CD14-positive monocyte (primary cell): ENCODE measurements around the gene TRPM8. TPM values are rescaled to one million over a fixed set of nuclear protein-coding genes. Genes with fewer than 3 reads are reported as not detected.

Source experiments
- DNase-seq, 3 donors: peaks; one replicate each; pipeline ENCODE4 v3.0.0-alpha.2; 2011 to 2022
- H2AFZ ChIP-seq: 2 replicates; pipeline ENCODE4 v1.6.0; 2012; ENCODE audit warnings: mild to moderate bottlenecking, low read depth, low read length, inconsistent platforms; ENCODE audit not compliant: insufficient read depth, poor library complexity, severe bottlenecking
- H3K27ac ChIP-seq, 2 donors: 1 replicate in 1 of 2; 2 replicates in 1 of 2; pipeline ENCODE4 v1.5.1; 2012 to 2013; ENCODE audit warnings: low read length in 2 of 2, control low read depth in 1 of 2, inconsistent platforms in 1 of 2, low read depth in 1 of 2, mild to moderate bottlenecking in 1 of 2
- H3K27me3 ChIP-seq, 2 donors: one replicate each; pipeline versions ENCODE4 v1.6.0 to v1.6.1; 2011 to 2013; ENCODE audit warnings: low read length in 2 of 2; ENCODE audit not compliant: control insufficient read depth in 2 of 2, insufficient read depth in 2 of 2
- H3K36me3 ChIP-seq, 2 donors: replicated peaks in 1 of 2; 1 replicate in 1 of 2; 2 replicates in 1 of 2; pipeline versions ENCODE4 v1.5.1 to v1.6.1; 2012 to 2013; ENCODE audit warnings: low read length in 2 of 2, control low read depth in 1 of 2, inconsistent platforms in 1 of 2, mild to moderate bottlenecking in 1 of 2; ENCODE audit not compliant: insufficient read depth in 2 of 2, control insufficient read depth in 1 of 2
- H3K4me1 ChIP-seq, 2 donors: 1 replicate in 1 of 2; 2 replicates in 1 of 2; pipeline versions ENCODE4 v1.5.1 to v1.6.1; 2012 to 2013; ENCODE audit warnings: low read length in 2 of 2, control low read depth in 1 of 2, inconsistent platforms in 1 of 2, mild to moderate bottlenecking in 1 of 2, moderate library complexity in 1 of 2; ENCODE audit not compliant: insufficient read depth in 2 of 2, control insufficient read depth in 1 of 2
- H3K4me2 ChIP-seq: replicated peaks from 2 replicates; pipeline ENCODE3; 2012; ENCODE audit warnings: low read length, moderate library complexity, mild to moderate bottlenecking; ENCODE audit not compliant: poor library complexity, severe bottlenecking; ENCODE audit errors: extremely low read depth
- H3K4me3 ChIP-seq, 3 experiments: fragments of 200-600 bp in 1 of 3; sonication (generic) in 1 of 3; replicated peaks in 1 of 3; 1 replicate in 2 of 3; 2 replicates in 1 of 3; pipeline ENCODE4 v1.5.1; 2011 to 2013; ENCODE audit warnings: low read length in 3 of 3, mild to moderate bottlenecking in 3 of 3, control low read depth in 2 of 3, low read depth in 2 of 3, inconsistent platforms in 1 of 3, moderate library complexity in 1 of 3
- H3K79me2 ChIP-seq: 2 replicates; pipeline ENCODE4 v1.6.0; 2012; ENCODE audit warnings: mild to moderate bottlenecking, control low read depth, inconsistent platforms, low read length, moderate library complexity; ENCODE audit not compliant: insufficient read depth
- H3K9ac ChIP-seq: 2 replicates; pipeline ENCODE4 v1.6.0; 2017; ENCODE audit warnings: low read length, mild to moderate bottlenecking; ENCODE audit not compliant: insufficient read depth, poor library complexity, severe bottlenecking
- H3K9me3 ChIP-seq, 2 donors: replicated peaks in 1 of 2; 1 replicate in 1 of 2; 2 replicates in 1 of 2; pipeline versions ENCODE4 v1.5.1 to v1.6.1; 2012 to 2013; ENCODE audit warnings: low read length in 2 of 2, control low read depth in 1 of 2; ENCODE audit not compliant: control insufficient read depth in 1 of 2, insufficient read depth in 1 of 2
- H4K20me1 ChIP-seq: 2 replicates; pipeline ENCODE4 v1.6.0; 2012; ENCODE audit warnings: mild to moderate bottlenecking, low read length, control low read depth, moderate library complexity; ENCODE audit not compliant: insufficient read depth
- H3K27ac Mint-ChIP-seq, 7 donors: one replicate each; pipeline ENCODE4 v1.8.0; 2020; ENCODE audit warnings: mild to moderate bottlenecking in 7 of 7, mixed read lengths in 7 of 7, moderate library complexity in 6 of 7, inconsistent platforms in 2 of 7
- H3K27me3 Mint-ChIP-seq, 3 donors: one replicate each; pipeline ENCODE4 v1.8.0; 2021 to 2022; ENCODE audit warnings: low read depth in 3 of 3, mild to moderate bottlenecking in 3 of 3, mixed read lengths in 3 of 3, moderate library complexity in 3 of 3, inconsistent platforms in 1 of 3
- H3K36me3 Mint-ChIP-seq, 2 donors: one replicate each; pipeline ENCODE4 v1.8.0; 2020; ENCODE audit warnings: mixed read lengths in 2 of 2, inconsistent platforms in 1 of 2, mild to moderate bottlenecking in 1 of 2
- H3K4me1 Mint-ChIP-seq: one replicate; pipeline ENCODE4 v1.8.0; 2020; ENCODE audit warnings: mild to moderate bottlenecking, mixed read lengths
- H3K4me3 Mint-ChIP-seq, 2 donors: one replicate each; pipeline ENCODE4 v1.8.0; 2020; ENCODE audit warnings: mild to moderate bottlenecking in 2 of 2, mixed read lengths in 2 of 2, moderate library complexity in 1 of 2
- H3K9me3 Mint-ChIP-seq, 7 donors: one replicate each; pipeline ENCODE4 v1.8.0; 2020 to 2022; ENCODE audit warnings: mixed read lengths in 7 of 7, mild to moderate bottlenecking in 6 of 7, moderate library complexity in 6 of 7, inconsistent platforms in 2 of 7
- CTCF ChIP-seq: fragments of 200-600 bp; IDR thresholded peaks from one replicate; pipeline ENCODE4 v1.8.0; 2022; ENCODE audit warnings: antibody characterized with exemption, mild to moderate bottlenecking
- WGBS: methylation state at CpG from one replicate; pipeline ENCODE4 v1.1.5; 2013; ENCODE audit warnings: missing lambda C conversion rate; ENCODE audit not compliant: insufficient coverage; 5-methylcytosine and 5-hydroxymethylcytosine counted together
- intact Hi-C, 2 donors: fragments of 100-400 bp; cut with micrococcal nuclease; formaldehyde crosslinking; loops; one replicate each; pipeline versions ENCODE4 v1.15.0 to v1.15.1; 2023
- polyA plus RNA-seq, 3 donors: library from polyadenylated mRNA; depleted of rRNA in 1 of 3; unstranded in 2 of 3; stranded (reverse) in 1 of 3; fragments of 300-500 nt in 2 of 3; fragments of >200 nt in 1 of 3; fragmentation: Illumina TruSeq in 2 of 3; gene quantifications; 1 replicate in 2 of 3; 2 replicates in 1 of 3; pipeline ENCODE4 v1.2.3, GENCODE V29; 2012 to 2021

Gene TRPM8
- polyA plus RNA-seq, 3 donors: not detected

- H2AFZ ChIP-seq: no peak overlapping the region
These were observed 49.2 kb downstream of the TRPM8 start for GRCh38 chr2:233966388-233966787.

GRCh38 chr2:233967164-233967563, 50.0 kb downstream of the TRPM8 start:
- no peaks in the 10 kb centered on the region for H3K27me3 ChIP-seq
- H3K36me3 ChIP-seq: no peaks in the 10 kb centered on the region
- no peak overlapping the region for H3K4me3 ChIP-seq
- intact Hi-C loops: no loop called here
- Mint-ChIP-seq H3K27ac (no peak overlapping the region), H3K27me3 (peaks cover 1 to 7% (median 2%) of the 10 kb centered on the region in 3 donors), H3K4me3 (no peak overlapping the region), H3K36me3 (no peaks in the 10 kb centered on the region), H3K9me3 (peaks cover 0 to 2% (median 0%) of the 10 kb centered on the region in 7 donors), H3K4me1 (no peaks in the 10 kb centered on the region)
- H4K20me1 ChIP-seq: no peaks in the 10 kb centered on the region
- H2AFZ ChIP-seq: no peak overlapping the region
- H3K9ac ChIP-seq: no peak overlapping the region
- DNase-seq: no peak
- TF ChIP-seq CTCF: no peak
- no peak overlapping the region for H3K4me2 ChIP-seq
- no peak overlapping the region for H3K27ac ChIP-seq
- WGBS: 100% methylated on average over 1 of the region's 2 CpGs
- no peaks in the 10 kb centered on the region for H3K9me3 ChIP-seq
- no peaks in the 10 kb centered on the region for H3K4me1 ChIP-seq
- no peaks in the 10 kb centered on the region for H3K79me2 ChIP-seq

More at GRCh38 chr2:233966388-233966787, 49.2 kb downstream of the TRPM8 start:
- H3K27me3 Mint-ChIP-seq: peaks cover 1 to 7% (median 2%) of the 10 kb centered on the region in 3 donors
- H3K9ac ChIP-seq: no peak overlapping the region
- H3K4me3 ChIP-seq: no peak overlapping the region
- no peaks in the 10 kb centered on the region for H3K36me3 ChIP-seq
- TF ChIP-seq CTCF: no peak
- no peaks in the 10 kb centered on the region for H3K79me2 ChIP-seq
- no peak for DNase-seq
- no peaks in the 10 kb centered on the region for H4K20me1 ChIP-seq
- no peak overlapping the region for H3K4me2 ChIP-seq
- intact Hi-C loops: no loop called here
- no peak overlapping the region for H3K27ac ChIP-seq
- H3K4me1 ChIP-seq: no peaks in the 10 kb centered on the region
- H3K9me3 ChIP-seq: no peaks in the 10 kb centered on the region
- H3K27ac Mint-ChIP-seq: no peak overlapping the region
- no peaks in the 10 kb centered on the region for H3K36me3 Mint-ChIP-seq
- WGBS: 79% methylated on average over 5 of the region's 7 CpGs
- peaks cover 0 to 2% (median 0%) of the 10 kb centered on the region in 7 donors for H3K9me3 Mint-ChIP-seq
- no peaks in the 10 kb centered on the region for H3K27me3 ChIP-seq
- H3K4me3 Mint-ChIP-seq: no peak overlapping the region
- H3K4me1 Mint-ChIP-seq: no peaks in the 10 kb centered on the region
